Thyroid gland (tissue), 4 donors: Measurements from ENCODE around the gene GBE1.

Experiments used
- POLR2A ChIP-seq, 2 donors: fragments of 450-650 bp; IDR thresholded peaks; one replicate each; pipeline ENCODE4 v1.6.1; 2017; ENCODE audit warnings: antibody characterized with exemption in 2 of 2, mild to moderate bottlenecking in 2 of 2, moderate library complexity in 1 of 2
- TF ChIP-seq, protein P1 (sequence below), 6 experiments: fragments of 200-600 bp in 3 of 6; fragments of 450-650 bp in 3 of 6; sonication (generic) in 3 of 6; IDR thresholded peaks; one replicate each; pipeline ENCODE4 v1.5.1; 2016 to 2019; ENCODE audit warnings: antibody characterized with exemption in 6 of 6, mild to moderate bottlenecking in 2 of 6, inconsistent platforms in 1 of 6, moderate library complexity in 1 of 6

DNA sequence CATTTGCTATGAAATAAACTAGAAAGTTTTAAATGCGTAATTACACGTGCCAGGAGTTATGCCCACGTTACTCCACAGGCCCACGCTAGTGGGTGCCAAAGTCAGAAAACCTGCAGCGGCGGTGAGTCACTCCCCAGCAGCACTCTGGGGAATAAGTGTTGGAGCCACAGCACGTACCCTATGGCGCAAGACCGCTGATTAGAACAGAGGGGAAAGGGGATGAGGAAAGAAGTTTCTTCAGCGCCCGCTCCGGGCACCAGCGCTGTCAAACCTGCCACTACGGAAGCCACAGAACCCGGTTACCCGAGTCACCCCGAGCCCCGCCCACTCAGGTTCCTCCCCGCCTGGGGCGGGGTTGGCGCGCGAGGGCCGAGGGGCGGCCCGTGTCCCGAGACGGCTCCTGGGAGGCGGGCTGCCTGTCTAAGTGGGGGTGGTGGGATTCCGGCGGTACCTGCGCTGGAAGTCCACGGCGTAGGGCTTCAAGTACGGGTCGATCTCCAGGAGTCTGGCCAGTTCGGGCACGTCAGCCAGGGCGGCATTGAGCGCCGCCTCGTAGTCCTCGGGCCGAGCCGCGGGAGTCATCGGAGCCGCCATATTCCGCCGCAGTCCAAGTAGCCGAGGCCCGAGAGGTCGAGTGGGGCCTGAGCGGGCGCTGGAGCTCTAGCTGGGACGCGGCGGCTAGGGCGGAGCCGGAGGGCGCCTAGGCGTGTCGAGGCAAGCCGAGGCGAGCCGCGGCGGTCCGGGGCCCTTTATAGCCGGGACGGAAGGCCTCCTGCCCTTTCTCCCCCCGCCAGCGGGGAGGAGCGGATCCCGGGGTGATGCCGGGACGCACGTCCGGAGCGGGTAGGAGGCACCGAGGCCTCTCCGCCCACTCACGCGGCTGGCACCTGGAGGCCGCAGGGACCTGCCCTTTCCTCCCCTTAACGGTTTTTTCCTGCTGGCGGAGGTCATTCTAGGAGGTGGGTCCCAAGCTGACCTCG lies at the start of gene GBE1:
- peak; percentile 36 to 90 for TF ChIP-seq POLR2A (IDR thresholded peaks at IDR 0.05)
- TF ChIP-seq, protein P1, sequence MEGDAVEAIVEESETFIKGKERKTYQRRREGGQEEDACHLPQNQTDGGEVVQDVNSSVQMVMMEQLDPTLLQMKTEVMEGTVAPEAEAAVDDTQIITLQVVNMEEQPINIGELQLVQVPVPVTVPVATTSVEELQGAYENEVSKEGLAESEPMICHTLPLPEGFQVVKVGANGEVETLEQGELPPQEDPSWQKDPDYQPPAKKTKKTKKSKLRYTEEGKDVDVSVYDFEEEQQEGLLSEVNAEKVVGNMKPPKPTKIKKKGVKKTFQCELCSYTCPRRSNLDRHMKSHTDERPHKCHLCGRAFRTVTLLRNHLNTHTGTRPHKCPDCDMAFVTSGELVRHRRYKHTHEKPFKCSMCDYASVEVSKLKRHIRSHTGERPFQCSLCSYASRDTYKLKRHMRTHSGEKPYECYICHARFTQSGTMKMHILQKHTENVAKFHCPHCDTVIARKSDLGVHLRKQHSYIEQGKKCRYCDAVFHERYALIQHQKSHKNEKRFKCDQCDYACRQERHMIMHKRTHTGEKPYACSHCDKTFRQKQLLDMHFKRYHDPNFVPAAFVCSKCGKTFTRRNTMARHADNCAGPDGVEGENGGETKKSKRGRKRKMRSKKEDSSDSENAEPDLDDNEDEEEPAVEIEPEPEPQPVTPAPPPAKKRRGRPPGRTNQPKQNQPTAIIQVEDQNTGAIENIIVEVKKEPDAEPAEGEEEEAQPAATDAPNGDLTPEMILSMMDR (IDR thresholded peaks at IDR 0.05) = peak in 4 of 6 experiments; percentile 23 to 43 (median 38)
